Measurements from ENCODE around the gene TMEM244. TPM values are rescaled to one million over a fixed set of nuclear protein-coding genes. Genes with fewer than 3 reads are reported as not detected.

Gene TMEM244
- total and polyA plus RNA-seq, 2 of the 4 experiments (the other 2 are of a cell fraction), result 0.21 to 0.36 TPM

- no peak overlapping the region for H2AK5ac ChIP-seq (ENCODE audit: low read depth, low read length)
- dilution Hi-C loops (cut with HindIII; ENCODE audit: low sequenced_read_pairs, unreplicated experiment), result no loop called here
- no peak overlapping the region for H4K5ac ChIP-seq (ENCODE audit: low read depth, low read length)
- no peaks in the 10 kb centered on the region for H3K79me1 ChIP-seq (ENCODE audit: low read depth in 1 of 2, low read length in 2 of 2)
- peaks cover 2% of the 10 kb centered on the region; the same call in 1 of the 2 replicates for H3K9me3 ChIP-seq (ENCODE audit: control insufficient read depth, insufficient read depth, low read length)
- no peak overlapping the region for H2BK20ac ChIP-seq (ENCODE audit: low read depth, low read length)
- in situ Hi-C loops (cut with MboI; ENCODE audit: low sequenced_read_pairs), result no loop called here
- H2AFZ ChIP-seq (replicated peaks; ENCODE audit: low read length, poor library complexity), result no peak overlapping the region
- no peaks in the 10 kb centered on the region for H4K20me1 ChIP-seq (ENCODE audit: insufficient read depth, low read length)
- peaks cover 2% of the 10 kb centered on the region; the same call in 1 of the 2 replicates for H3K4me1 ChIP-seq (ENCODE audit: control insufficient read depth, insufficient read depth, low read length)
- ChIA-PET POLR2A (ENCODE audit: unreplicated experiment) (no interaction called here), CTCF (no interaction called here)
- TF ChIP-seq RCOR1 (IDR thresholded peaks at IDR 0.05; ENCODE audit: insufficient replicate concordance, low read length) (no peak), CHD1 (IDR thresholded peaks at IDR 0.05; ENCODE audit: low read depth, low read length) (no peak), POLR2A (IDR thresholded peaks at IDR 0.05; ENCODE audit: low read depth, low read length) (no peak), MXI1 (IDR thresholded peaks at IDR 0.05; ENCODE audit: borderline replicate concordance, low read depth, low read length) (no peak)
- no peaks in the 10 kb centered on the region for H3K36me3 ChIP-seq (ENCODE audit: control insufficient read depth, insufficient read depth, low read length)
- peaks cover under 1% of the 10 kb centered on the region; the same call in 1 of the 2 replicates for H3K9me1 ChIP-seq (ENCODE audit: insufficient read depth, low read length)
- H2BK120ac ChIP-seq (ENCODE audit: low read depth, low read length), result no peak overlapping the region
- no peak overlapping the region for H3K27ac ChIP-seq (ENCODE audit: insufficient read depth, low read length)
- no peaks in the 10 kb centered on the region for H3K27me3 ChIP-seq (ENCODE audit: control insufficient read depth, insufficient read depth, low read length)
- H3K4me2 ChIP-seq (ENCODE audit: low read depth, low read length), result no peak overlapping the region
- WGBS, 2 experiments (ENCODE audit: extremely low coverage in 2 of 2, insufficient read length in 1 of 2), result 80% methylated on average over 1 of the region's 1 CpG; no CpG with 5 or more reads in 1 of the 2 experiments
- intact Hi-C loops (cut with micrococcal nuclease), result no loop called here
- DNase-seq (no peak), ATAC-seq (ENCODE audit: low read depth) (no peak)
- H3K18ac ChIP-seq (ENCODE audit: low read depth, low read length), result no peak overlapping the region
- no peak overlapping the region for H2BK15ac ChIP-seq (ENCODE audit: low read depth, low read length)
- no peak overlapping the region for H2AK9ac ChIP-seq (replicated peaks; ENCODE audit: low read depth, low read length, poor library complexity)
- no peak overlapping the region for H4K8ac ChIP-seq (ENCODE audit: low read depth in 2 of 2, low read length in 2 of 2)
- H3K4me3 ChIP-seq (ENCODE audit: insufficient read depth, low read depth, low read length), result no peak overlapping the region
- H3K14ac ChIP-seq (replicated peaks; ENCODE audit: low read depth, low read length), result no peak overlapping the region
- BruUV-seq (replicated peaks), result no TSS peak
- no peak overlapping the region for H3K4ac ChIP-seq (ENCODE audit: low read depth, low read length)
- no peak overlapping the region for H3K23ac ChIP-seq (ENCODE audit: low read depth, low read length)
- H4K91ac ChIP-seq (ENCODE audit: insufficient read depth, low read depth, low read length), result no peak overlapping the region
- no peak overlapping the region for H3K9ac ChIP-seq (ENCODE audit: low read depth, low read length)
- no peak overlapping the region for H2BK5ac ChIP-seq (ENCODE audit: low read depth, low read length, poor library complexity, severe bottlenecking)
- no peak overlapping the region for H3K56ac ChIP-seq (ENCODE audit: extremely low read depth, insufficient read depth, low read length)
These were observed 5.1 kb upstream of the TMEM244 start for GRCh38 chr6:129866256-129866655.

Data from IMR-90 (cell line).